Aorta (tissue), 5 donors: ENCODE data around the gene POU2AF1. TPM values are rescaled to one million over a fixed set of nuclear protein-coding genes. Genes with fewer than 3 reads are reported as not detected.

Experiments used
- ATAC-seq: fragments of 200-7000 bp; cut with Tn5 transposase; one replicate; pipeline ENCODE4 v1.9.1; 2022; ENCODE audit warnings: moderate library complexity; ENCODE audit not compliant: low FRiP score
- DNase-seq, 2 donors: peaks; one replicate each; pipeline ENCODE4 v3.0.0-alpha.2; 2020
- H3K27ac ChIP-seq, 2 donors: one replicate each; pipeline ENCODE4 v1.5.1; 2013; ENCODE audit warnings: low read length in 2 of 2, mild to moderate bottlenecking in 2 of 2, moderate library complexity in 2 of 2, control low read depth in 1 of 2, inconsistent platforms in 1 of 2, low read depth in 1 of 2
- H3K27me3 ChIP-seq, 2 donors: one replicate each; pipeline ENCODE4 v1.6.1; 2013; ENCODE audit warnings: control low read depth in 1 of 2, low read length in 1 of 2, mild to moderate bottlenecking in 1 of 2, moderate library complexity in 1 of 2; ENCODE audit not compliant: insufficient read depth in 2 of 2, control insufficient read depth in 1 of 2
- H3K36me3 ChIP-seq, 2 donors: one replicate each; pipeline ENCODE4 v1.6.1; 2013; ENCODE audit warnings: control low read depth in 1 of 2, low read length in 1 of 2, mild to moderate bottlenecking in 1 of 2; ENCODE audit not compliant: insufficient read depth in 2 of 2, control insufficient read depth in 1 of 2
- H3K4me1 ChIP-seq, 2 donors: one replicate each; pipeline ENCODE4 v1.6.1; 2013; ENCODE audit warnings: low read length in 2 of 2, control low read depth in 1 of 2, mild to moderate bottlenecking in 1 of 2, moderate library complexity in 1 of 2; ENCODE audit not compliant: insufficient read depth in 2 of 2, control insufficient read depth in 1 of 2
- H3K4me3 ChIP-seq, 2 donors: one replicate each; pipeline ENCODE4 v1.5.1; 2013; ENCODE audit warnings: low read length in 2 of 2, control low read depth in 1 of 2, mild to moderate bottlenecking in 1 of 2
- H3K9me3 ChIP-seq: one replicate; pipeline ENCODE4 v1.6.1; 2013; ENCODE audit warnings: mild to moderate bottlenecking, low read length; ENCODE audit not compliant: control insufficient read depth
- WGBS, 2 donors: extraction: QIAGEN DNeasy Blood & Tissue Kit; methylation state at CpG; one replicate each; pipeline ENCODE4 v1.1.7; 2013; 5-methylcytosine and 5-hydroxymethylcytosine counted together
- intact Hi-C, 2 donors: fragments of 100-400 bp; cut with DNase I; formaldehyde crosslinking; loops; one replicate each; pipeline versions ENCODE4 v1.14.2 to v1.15.0; 2022
- polyA plus RNA-seq, 2 donors: library from polyadenylated mRNA; stranded (reverse); fragments of 200-250 nt; gene quantifications; one replicate each; pipeline ENCODE4 v1.2.3, GENCODE V29; 2013
- total RNA-seq, 2 donors: library from RNA; stranded (reverse); fragmentation: NEBNext Ultra II Directional; extraction: Animal tissue kit (Norgen Biotek cat#: 25700); gene quantifications; one replicate each; pipeline ENCODE4 v1.2.1, GENCODE V29; 2021
- donor health status: healthy with polysubstance abuse.
- donor health status: Bipolar disorder and iron deficiency.
- donor health status: DM: no; HTN: no; CAD: no.
- donor health status: DM: no; HTN: no; CAD: no.
- donor health status: DM: yes; HTN: yes; CAD: no.

Gene POU2AF1
- total and polyA plus RNA-seq, 4 donors, result 0.05 to 1.2 (median 0.54) TPM

- no peak for ATAC-seq
- no peak for DNase-seq
- intact Hi-C loops, result no loop called here
- no peak overlapping the region for H3K4me3 ChIP-seq
- no peaks in the 10 kb centered on the region for H3K36me3 ChIP-seq
- H3K9me3 ChIP-seq, result no peaks in the 10 kb centered on the region
- WGBS, 2 donors, result 95 to 100% methylated on average over 1 of the region's 1 CpG
- no peaks in the 10 kb centered on the region for H3K27me3 ChIP-seq
- H3K4me1 ChIP-seq, result no peaks in the 10 kb centered on the region
- H3K27ac ChIP-seq, result no peak overlapping the region
Observed at GRCh38 chr11:111384494-111384893, 5.4 kb upstream of the POU2AF1 start.

GRCh38 chr11:111382451-111382850, 3.4 kb upstream of the POU2AF1 start:
- ATAC-seq, result no peak
- H3K9me3 ChIP-seq, result no peaks in the 10 kb centered on the region
- no peak overlapping the region for H3K27ac ChIP-seq
- no peaks in the 10 kb centered on the region for H3K27me3 ChIP-seq
- intact Hi-C loops, result no loop called here
- no peak overlapping the region for H3K4me3 ChIP-seq
- WGBS, 2 donors, result 92 to 97% methylated on average over 2 of the region's 2 CpGs
- no peaks in the 10 kb centered on the region for H3K36me3 ChIP-seq
- no peaks in the 10 kb centered on the region for H3K4me1 ChIP-seq
- DNase-seq, result no peak

GRCh38 chr11:111379602-111380136, 594 bp upstream of the POU2AF1 start:
- DNase-seq (no peak), ATAC-seq (no peak)
- no peaks in the 10 kb centered on the region for H3K36me3 ChIP-seq
- WGBS, 2 donors, result 91 to 93% methylated on average over 14 of the region's 14 CpGs
- no peaks in the 10 kb centered on the region for H3K27me3 ChIP-seq
- H3K27ac ChIP-seq, result no peak overlapping the region
- H3K9me3 ChIP-seq, result no peaks in the 10 kb centered on the region
- no peak overlapping the region for H3K4me3 ChIP-seq
- H3K4me1 ChIP-seq, result no peaks in the 10 kb centered on the region
- intact Hi-C loops, result no loop called here

GRCh38 chr11:111378185-111378860, 752 bp downstream of the POU2AF1 start:
- Histone ChIP-seq H3K4me1 (no peaks in the 10 kb centered on the region), H3K27ac (no peak overlapping the region), H3K27me3 (no peaks in the 10 kb centered on the region), H3K36me3 (no peaks in the 10 kb centered on the region), H3K9me3 (no peaks in the 10 kb centered on the region), H3K4me3 (no peak overlapping the region)
- no peak for DNase-seq
- intact Hi-C loops, result no loop called here
- 70 to 71% methylated on average over 8 of the region's 8 CpGs for WGBS, 2 donors
- ATAC-seq, result no peak

GRCh38 chr11:111376181-111376871, 2.7 kb downstream of the POU2AF1 start:
- Histone ChIP-seq H3K9me3 (no peaks in the 10 kb centered on the region), H3K4me3 (no peak overlapping the region), H3K4me1 (no peaks in the 10 kb centered on the region), H3K27me3 (no peaks in the 10 kb centered on the region), H3K27ac (no peak overlapping the region), H3K36me3 (no peaks in the 10 kb centered on the region)
- ATAC-seq (no peak), DNase-seq (no peak)
- WGBS, 2 donors, result 47 to 50% methylated on average over 3 of the region's 3 CpGs
- intact Hi-C loops, result no loop called here

- intact Hi-C loops, result no loop called here
- 95 to 100% methylated on average over 1 of the region's 1 CpG for WGBS, 2 donors
- ATAC-seq, result no peak
- no peaks in the 10 kb centered on the region for H3K4me1 ChIP-seq
- H3K27me3 ChIP-seq, result no peaks in the 10 kb centered on the region
- no peaks in the 10 kb centered on the region for H3K36me3 ChIP-seq
- H3K4me3 ChIP-seq, result no peak overlapping the region
- no peak overlapping the region for H3K27ac ChIP-seq
- no peak for DNase-seq
- H3K9me3 ChIP-seq, result no peaks in the 10 kb centered on the region
Observed at GRCh38 chr11:111373590-111373989, 5.5 kb downstream of the POU2AF1 start.

GRCh38 chr11:111372538-111372937, 6.5 kb downstream of the POU2AF1 start:
- 91 to 93% methylated on average over 2 of the region's 2 CpGs for WGBS, 2 donors
- Histone ChIP-seq H3K4me1 (no peaks in the 10 kb centered on the region), H3K36me3 (no peaks in the 10 kb centered on the region), H3K9me3 (no peaks in the 10 kb centered on the region), H3K27ac (no peak overlapping the region), H3K4me3 (no peak overlapping the region), H3K27me3 (no peaks in the 10 kb centered on the region)
- intact Hi-C loops, result no loop called here
- ATAC-seq (no peak), DNase-seq (no peak)

GRCh38 chr11:111370902-111371578, 8.0 kb downstream of the POU2AF1 start:
- Histone ChIP-seq H3K4me1 (no peaks in the 10 kb centered on the region), H3K9me3 (no peaks in the 10 kb centered on the region), H3K36me3 (no peaks in the 10 kb centered on the region), H3K4me3 (no peak overlapping the region), H3K27ac (no peak overlapping the region), H3K27me3 (no peaks in the 10 kb centered on the region)
- DNase-seq, result no peak
- WGBS, 2 donors, result 77 to 81% methylated on average over 7 of the region's 7 CpGs
- intact Hi-C loops, result no loop called here
- no peak for ATAC-seq
